ENCODE data around the gene ZNF639.

ZNF639 gene

GRCh38 chr3:179318876-179319275 lies 4.0 kb upstream of the ZNF639 start:
- DNase-seq, result no peak

GRCh38 chr3:179321668-179322285 lies 1.1 kb upstream of the ZNF639 start:
- peak; percentile 50 for DNase-seq

GRCh38 chr3:179323197-179324110 lies 623 bp downstream of the ZNF639 start:
- DNase-seq, result peak; percentile 37

- DNase-seq, result no peak
Measured at GRCh38 chr3:179324270-179324754, 1.5 kb downstream of the ZNF639 start.

GRCh38 chr3:179330438-179330837 lies 7.6 kb downstream of the ZNF639 start:
- no peak for DNase-seq

- DNase-seq, result no peak
Measured at GRCh38 chr3:179332240-179332639, 9.4 kb downstream of the ZNF639 start.

- DNase-seq, result no peak
Measured at GRCh38 chr3:179333084-179333483, 10.3 kb downstream of the ZNF639 start.

- DNase-seq, result no peak
Measured at GRCh38 chr3:179336345-179336929, 13.6 kb downstream of the ZNF639 start.

- DNase-seq, result peak; percentile 89
Measured at GRCh38 chr3:179347345-179348194, 24.7 kb downstream of the ZNF639 start, which contains the start of gene MFN1. TSS of gene MFN1 (plus strand) at chr3:179347709. CDS start at chr3:179348852, 1,143 bp downstream.

- no peak for DNase-seq
Measured at GRCh38 chr3:179348325-179349013, 25.6 kb downstream of the ZNF639 start.

GRCh38 chr3:179355996-179356395 lies 33.2 kb downstream of the ZNF639 start:
- no peak for DNase-seq

- no peak for DNase-seq
Measured at GRCh38 chr3:179363332-179363731, 40.5 kb downstream of the ZNF639 start.

GRCh38 chr3:179369621-179370020 lies 46.8 kb downstream of the ZNF639 start:
- DNase-seq, result no peak

- DNase-seq, result no peak
Measured at GRCh38 chr3:179373938-179374337, 51.1 kb downstream of the ZNF639 start.

- no peak for DNase-seq
Measured at GRCh38 chr3:179375091-179375999, 52.5 kb downstream of the ZNF639 start.

- no peak for DNase-seq
Measured at GRCh38 chr3:179376474-179376873, 53.6 kb downstream of the ZNF639 start.

All from NCI-H526 treated with DMSO at 0.1 percent for 48 hours (cell line).